ENCODE measurements around the gene TCERG1L. TPM values are rescaled to one million over a fixed set of nuclear protein-coding genes. Genes with fewer than 3 reads are reported as not detected.

The TCERG1L gene
- polyA plus RNA-seq, 3 donors from 2014 or later, result not detected

DNA sequence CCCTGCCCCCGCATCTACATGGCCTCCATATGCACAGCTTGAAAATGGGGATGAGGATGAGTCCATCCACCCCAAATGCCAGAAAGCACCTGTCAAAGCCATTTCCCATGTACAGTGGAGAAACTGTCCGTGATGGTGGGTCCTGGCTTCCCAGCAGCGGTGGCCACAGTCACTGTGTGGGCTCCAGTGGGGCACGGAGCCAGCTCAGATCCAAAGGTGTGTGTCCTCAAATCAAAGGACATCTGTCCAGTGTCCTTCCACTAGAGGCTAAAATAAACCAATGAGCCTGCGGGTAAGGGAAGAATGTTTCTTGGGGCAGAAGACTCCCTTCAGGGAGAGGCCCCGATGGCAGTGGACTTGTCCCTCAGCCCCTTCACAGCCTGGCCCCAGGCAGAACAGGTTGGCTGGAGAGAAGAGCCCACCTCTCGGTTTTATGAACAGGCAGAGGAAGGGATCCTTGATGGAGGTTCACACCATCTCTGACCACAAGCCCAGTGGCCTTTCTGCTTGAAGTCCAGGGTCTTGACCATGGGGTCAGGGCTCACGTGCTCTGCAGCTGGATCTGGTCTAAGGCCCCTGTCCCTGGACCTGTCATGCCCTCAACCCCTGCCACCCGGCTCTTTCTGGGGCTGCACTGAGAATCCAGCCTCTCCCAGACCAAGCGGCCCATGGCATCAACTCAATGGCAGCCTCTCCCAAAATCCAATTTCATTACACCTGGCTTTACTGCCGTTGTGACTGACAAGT is 106.9 kb downstream of the TCERG1L start:
- Mint-ChIP-seq H3K36me3 (no peaks in the 10 kb centered on the region), H3K4me1 (no peaks in the 10 kb centered on the region), H3K27me3 (ENCODE audit: low read depth in 3 of 3) (peaks cover 0 to 2% (median 2%) of the 10 kb centered on the region in 3 donors), H3K4me3 (no peak overlapping the region), H3K27ac (no peak overlapping the region), H3K9me3 (no peaks in the 10 kb centered on the region)
- DNase-seq, result no peak

DNA sequence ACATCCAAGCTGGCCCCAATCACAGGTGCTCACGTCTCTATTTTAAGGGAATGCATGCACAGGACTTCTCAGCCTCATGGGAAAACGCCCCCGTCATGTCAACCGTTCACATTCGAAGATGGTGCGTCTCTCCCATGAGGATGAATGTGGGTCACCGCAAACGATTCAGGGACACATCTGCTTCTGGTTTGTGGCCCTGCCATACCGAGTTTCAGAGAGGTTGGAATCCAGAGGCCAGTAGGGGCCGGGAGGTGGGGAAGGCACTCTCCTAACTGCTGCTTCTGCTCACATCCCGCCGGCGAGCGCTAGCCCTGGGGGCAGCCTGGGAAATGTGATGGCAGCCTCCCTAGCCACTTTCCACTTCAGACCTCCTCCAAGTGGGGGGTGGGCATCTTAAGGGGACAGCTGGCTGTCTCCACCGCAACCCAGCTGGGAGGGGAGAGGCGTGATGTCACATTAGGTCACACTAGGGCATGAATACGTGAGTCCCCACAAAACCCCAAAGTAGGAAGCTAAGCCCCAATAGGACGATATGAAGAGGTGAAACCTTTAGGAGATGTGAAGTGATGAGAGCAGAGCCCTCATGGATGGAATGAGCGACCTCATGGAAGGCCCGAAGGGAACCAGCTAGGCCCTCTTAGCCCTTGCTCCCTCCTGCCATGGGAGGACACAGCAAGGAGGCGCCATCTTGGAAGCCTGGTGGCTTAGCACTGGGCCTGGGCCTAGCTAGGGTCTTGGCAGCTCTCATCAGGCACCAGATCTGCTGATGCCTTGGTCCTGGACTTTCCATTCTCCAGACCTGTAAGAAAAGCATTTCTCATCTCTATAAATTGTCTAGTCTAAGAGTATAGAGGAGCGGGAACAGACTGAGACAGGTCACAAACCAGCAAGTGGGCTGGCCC is 107.8 kb downstream of the TCERG1L start:
- DNase-seq, result no peak
- Mint-ChIP-seq H3K4me3 (no peak overlapping the region), H3K9me3 (no peaks in the 10 kb centered on the region), H3K27ac (no peak overlapping the region), H3K36me3 (no peaks in the 10 kb centered on the region), H3K4me1 (no peaks in the 10 kb centered on the region), H3K27me3 (ENCODE audit: low read depth in 3 of 3) (peaks cover 0 to 4% (median 2%) of the 10 kb centered on the region in 3 donors)

- Mint-ChIP-seq H3K4me1 (no peaks in the 10 kb centered on the region), H3K36me3 (no peaks in the 10 kb centered on the region), H3K9me3 (no peaks in the 10 kb centered on the region), H3K27ac (no peak overlapping the region), H3K4me3 (no peak overlapping the region), H3K27me3 (ENCODE audit: low read depth in 3 of 3) (peaks cover 0 to 4% (median 2%) of the 10 kb centered on the region in 3 donors)
- DNase-seq, result no peak
Measured at GRCh38 chr10:131202990-131203389, 108.5 kb downstream of the TCERG1L start.

GRCh38 chr10:131201741-131202515 is 109.6 kb downstream of the TCERG1L start:
- Mint-ChIP-seq H3K27ac (no peak overlapping the region), H3K4me3 (no peak overlapping the region), H3K27me3 (ENCODE audit: low read depth in 3 of 3) (peaks cover 0 to 6% (median 4%) of the 10 kb centered on the region in 3 donors), H3K4me1 (no peaks in the 10 kb centered on the region), H3K36me3 (no peaks in the 10 kb centered on the region), H3K9me3 (no peaks in the 10 kb centered on the region)
- DNase-seq, result no peak

- H3K27ac Mint-ChIP-seq, result no peak overlapping the region
- H3K36me3 Mint-ChIP-seq, result no peaks in the 10 kb centered on the region
- H3K27me3 Mint-ChIP-seq (ENCODE audit: low read depth in 3 of 3), result peaks cover 0 to 6% (median 3%) of the 10 kb centered on the region in 3 donors
- no peak overlapping the region for H3K4me3 Mint-ChIP-seq
- H3K4me1 Mint-ChIP-seq, result no peaks in the 10 kb centered on the region
- no peak for DNase-seq
- H3K9me3 Mint-ChIP-seq, result no peaks in the 10 kb centered on the region
Measured at GRCh38 chr10:131200856-131201470, 110.6 kb downstream of the TCERG1L start.

GRCh38 chr10:131199646-131200045 is 111.9 kb downstream of the TCERG1L start:
- Mint-ChIP-seq H3K4me1 (no peaks in the 10 kb centered on the region), H3K4me3 (no peak overlapping the region), H3K27ac (no peak overlapping the region), H3K9me3 (no peaks in the 10 kb centered on the region), H3K36me3 (no peaks in the 10 kb centered on the region), H3K27me3 (ENCODE audit: low read depth in 3 of 3) (peaks cover 0 to 6% (median 2%) of the 10 kb centered on the region in 3 donors)
- DNase-seq, result no peak

GRCh38 chr10:131198843-131199242 is 112.7 kb downstream of the TCERG1L start:
- Mint-ChIP-seq H3K36me3 (no peaks in the 10 kb centered on the region), H3K4me1 (no peaks in the 10 kb centered on the region), H3K27ac (no peak overlapping the region), H3K9me3 (no peaks in the 10 kb centered on the region), H3K4me3 (no peak overlapping the region), H3K27me3 (ENCODE audit: low read depth in 3 of 3) (peaks cover 0 to 6% (median 2%) of the 10 kb centered on the region in 3 donors)
- no peak for DNase-seq

DNA sequence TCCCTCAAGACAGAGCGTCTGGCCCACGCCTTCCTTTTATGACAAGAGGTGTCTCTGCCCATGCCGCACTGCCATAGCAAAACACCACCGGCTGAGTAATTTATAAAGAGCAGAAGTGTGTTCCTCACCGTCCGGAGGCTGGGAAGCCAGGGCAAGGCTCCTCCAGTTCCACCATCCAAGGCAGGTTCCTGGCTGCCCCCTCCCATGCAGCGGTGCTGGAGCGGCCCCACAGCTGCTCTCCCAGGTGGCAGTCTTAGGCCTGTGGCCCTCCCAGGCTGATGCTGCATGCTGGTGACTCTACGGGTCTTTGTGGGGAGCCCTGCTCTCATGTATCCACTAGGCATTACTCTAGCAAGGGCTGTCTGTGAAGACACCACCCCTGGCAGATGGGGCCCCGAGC is 113.1 kb downstream of the TCERG1L start:
- Mint-ChIP-seq H3K27me3 (ENCODE audit: low read depth in 3 of 3) (peaks cover 0 to 6% (median 4%) of the 10 kb centered on the region in 3 donors), H3K9me3 (peaks cover 0 to under 1% (median 0%) of the 10 kb centered on the region in 6 donors), H3K36me3 (no peaks in the 10 kb centered on the region), H3K27ac (no peak overlapping the region), H3K4me3 (no peak overlapping the region), H3K4me1 (no peaks in the 10 kb centered on the region)
- no peak for DNase-seq

DNA sequence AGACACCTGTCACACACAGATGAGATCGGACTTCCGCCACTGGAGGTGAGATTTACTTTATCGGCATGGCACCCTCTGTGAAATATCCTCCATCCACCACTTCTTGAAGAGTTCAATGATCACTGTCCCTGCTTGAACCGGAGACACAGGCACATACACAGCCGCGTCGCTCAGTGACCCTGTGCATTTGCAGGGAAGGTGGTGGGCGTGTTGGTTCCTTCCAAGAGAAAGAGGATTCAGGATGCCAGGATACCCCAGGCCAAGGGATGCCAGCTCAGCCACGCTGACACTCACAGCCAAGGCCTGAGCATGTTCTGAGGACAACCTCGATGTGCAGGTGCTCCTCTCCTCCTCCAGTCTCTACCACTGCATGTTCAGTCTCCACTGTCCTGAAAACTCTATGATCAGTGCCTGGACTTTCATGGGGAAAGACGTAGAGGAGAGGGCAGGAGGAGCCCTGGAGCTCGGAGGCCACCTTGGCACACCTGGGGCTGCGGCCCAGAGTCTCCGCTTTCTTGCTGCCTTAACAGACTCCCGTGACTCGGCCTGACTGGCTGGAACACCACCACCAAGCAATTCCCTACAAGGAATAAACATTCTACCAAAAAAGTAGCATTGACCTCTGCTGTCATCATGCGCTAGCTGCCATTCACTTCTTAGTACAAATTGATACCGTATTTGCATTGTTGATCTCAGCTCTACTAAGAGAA is 115.2 kb downstream of the TCERG1L start:
- no peak for DNase-seq
- peaks cover 0 to 9% (median 0%) of the 10 kb centered on the region in 6 donors for H3K9me3 Mint-ChIP-seq
- no peaks in the 10 kb centered on the region for H3K36me3 Mint-ChIP-seq
- no peak overlapping the region for H3K4me3 Mint-ChIP-seq
- peaks cover 0 to 6% (median 4%) of the 10 kb centered on the region in 3 donors for H3K27me3 Mint-ChIP-seq (ENCODE audit: low read depth in 3 of 3)
- H3K27ac Mint-ChIP-seq, result no peak overlapping the region
- no peaks in the 10 kb centered on the region for H3K4me1 Mint-ChIP-seq

DNA sequence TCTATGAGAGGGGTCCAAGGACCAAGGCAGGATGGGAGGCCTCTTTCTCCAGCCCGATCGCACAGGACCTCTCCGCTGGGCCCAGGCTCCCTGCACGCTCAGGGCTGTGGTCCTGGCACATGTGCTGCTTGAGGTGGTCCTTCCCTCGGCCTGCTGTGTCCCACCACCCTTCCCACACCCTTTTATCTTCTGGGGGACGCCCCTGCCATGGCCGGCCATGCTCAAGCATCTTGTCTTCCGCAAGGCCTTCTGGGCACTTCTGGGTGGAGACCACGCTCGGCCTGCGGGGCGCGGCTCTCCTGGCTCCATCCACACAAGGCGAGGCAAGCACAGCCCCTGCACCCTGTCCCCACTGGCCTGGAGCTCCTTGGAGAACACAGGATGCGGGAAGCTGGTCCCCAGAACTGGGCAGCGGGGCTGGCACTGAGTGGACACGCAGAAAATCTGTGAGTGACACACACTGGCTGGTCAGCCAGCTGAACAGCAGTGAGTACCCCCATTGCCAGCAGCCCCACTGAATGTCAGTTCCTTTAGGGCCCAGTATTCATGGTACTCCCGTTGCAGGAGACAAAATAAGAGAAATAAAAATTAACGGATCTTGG is 115.9 kb downstream of the TCERG1L start:
- Mint-ChIP-seq H3K9me3 (peaks cover 0 to 9% (median 0%) of the 10 kb centered on the region in 6 donors), H3K27me3 (ENCODE audit: low read depth in 3 of 3) (peaks cover 0 to 6% (median 4%) of the 10 kb centered on the region in 3 donors), H3K36me3 (no peaks in the 10 kb centered on the region), H3K27ac (no peak overlapping the region), H3K4me3 (no peak overlapping the region), H3K4me1 (no peaks in the 10 kb centered on the region)
- DNase-seq, result no peak

DNA sequence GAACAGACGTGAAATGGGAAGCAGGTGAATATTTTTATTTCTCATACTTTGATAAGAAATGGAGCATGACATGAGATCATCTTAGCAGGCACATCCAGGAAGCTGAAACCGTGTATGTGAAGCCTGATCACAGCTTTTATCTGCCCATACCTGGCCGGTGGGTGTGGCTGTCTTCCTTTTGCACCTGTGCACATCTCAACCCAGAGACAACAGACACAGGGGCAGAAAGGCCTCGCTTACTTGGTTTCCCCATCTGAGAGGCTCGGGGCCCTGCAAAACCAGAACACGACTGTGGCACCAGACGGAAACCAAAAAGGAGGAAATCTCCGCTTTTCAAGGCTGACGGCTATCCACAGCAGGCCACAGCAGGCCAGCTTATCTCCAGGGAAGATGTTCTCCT is 116.4 kb downstream of the TCERG1L start:
- Mint-ChIP-seq H3K36me3 (no peaks in the 10 kb centered on the region), H3K27me3 (ENCODE audit: low read depth in 3 of 3) (peaks cover 0 to 6% (median 4%) of the 10 kb centered on the region in 3 donors), H3K27ac (no peak overlapping the region), H3K9me3 (peaks cover 0 to 9% (median 0%) of the 10 kb centered on the region in 6 donors), H3K4me3 (no peak overlapping the region), H3K4me1 (no peaks in the 10 kb centered on the region)
- no peak for DNase-seq

DNA sequence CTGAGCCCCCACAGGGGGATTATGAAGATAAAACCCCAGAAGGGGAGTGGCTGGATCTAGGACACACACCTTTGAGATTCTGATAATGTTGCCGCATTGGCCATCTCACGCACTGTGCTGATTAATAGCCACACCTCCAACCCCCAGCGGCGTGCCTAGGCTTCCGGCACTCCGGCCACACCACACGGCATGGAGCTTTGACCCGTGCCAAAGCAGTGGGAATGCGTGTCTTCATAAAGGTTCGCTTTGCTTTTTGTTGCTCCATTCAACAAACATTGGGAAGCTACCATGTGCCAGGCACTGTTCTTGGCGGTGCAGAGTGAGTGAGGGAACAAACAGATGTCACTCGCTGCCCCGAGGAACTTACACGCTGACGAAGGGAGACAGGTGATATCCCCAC is 117.6 kb downstream of the TCERG1L start:
- Mint-ChIP-seq H3K4me1 (no peaks in the 10 kb centered on the region), H3K27me3 (ENCODE audit: low read depth in 3 of 3) (peaks cover 0 to 7% (median 3%) of the 10 kb centered on the region in 3 donors), H3K9me3 (peaks cover 0 to 9% (median 0%) of the 10 kb centered on the region in 6 donors), H3K4me3 (no peak overlapping the region), H3K36me3 (no peaks in the 10 kb centered on the region), H3K27ac (no peak overlapping the region)
- DNase-seq, result no peak

All from immature natural killer cell (primary cell).